HepG2 (cell line): ENCODE results near the gene ZBTB7C. TPM values are rescaled to one million over a fixed set of nuclear protein-coding genes. Genes with fewer than 3 reads are reported as not detected.

ENCODE experiments used
- ATAC-seq: fragments of 200-7000 bp; cut with Tn5 transposase; 3 replicates; pipeline ENCODE4 v1.9.1; 2020; ENCODE audit warnings: mild to moderate bottlenecking, moderate library complexity
- BruUV-seq: library from RNA; stranded (reverse); fragments of 400-500 nt; replicated peaks from 2 replicates; lab custom pipeline; 2021; lab: Mats Ljungman, UMichigan
- CTCF ChIA-PET: fragments of 300-600 bp; formaldehyde crosslinking; extraction: SDS; loops from one replicate; lab custom pipeline; 2021; ENCODE audit warnings: low total read pairs, inconsistent platforms, low intra/inter-chr PET ratio; lab: Yijun Ruan, JAX
- POLR2A ChIA-PET: fragments of 350-600 bp; sonication (Branson Sonifier 250); formaldehyde crosslinking; loops from one replicate; lab custom pipeline; 2020; ENCODE audit warnings: antibody characterized with exemption, inconsistent platforms; lab: Yijun Ruan, JAX
- DNase-seq: peaks from one replicate; pipeline ENCODE4 v3.0.0-alpha.2; 2015; ENCODE audit warnings: low spot score
- FAIRE-seq: peaks from 3 replicates; lab custom pipeline; 2011; peaks lifted over from hg19 to GRCh38; lab: Jason Lieb, UNC
- H2AFZ ChIP-seq: one replicate; pipeline ENCODE4 v1.6.1; 2011; ENCODE audit warnings: low read length, inconsistent platforms
- H3K27ac ChIP-seq: fragments of 300-600 bp; 3 replicates; pipeline ENCODE4 v1.8.0; 2011; ENCODE audit warnings: mixed run types, mild to moderate bottlenecking, mixed read lengths, low read length, inconsistent platforms; ENCODE audit not compliant: insufficient read depth; ENCODE audit errors: extremely low read length
- H3K27me3 ChIP-seq, 2 experiments: fragments of 200-600 bp in 1 of 2; 2 replicates in 1 of 2; 3 replicates in 1 of 2; pipeline versions ENCODE4 v1.6.0 to v1.8.0; 2011; ENCODE audit warnings: low read length in 2 of 2, mild to moderate bottlenecking in 2 of 2, moderate library complexity in 2 of 2, inconsistent platforms in 1 of 2; ENCODE audit not compliant: insufficient read depth in 2 of 2, control insufficient read depth in 1 of 2
- H3K36me3 ChIP-seq, 2 experiments: fragments of 200-600 bp in 1 of 2; replicated peaks in 1 of 2; 2 replicates in 1 of 2; 3 replicates in 1 of 2; pipeline versions ENCODE4 v1.5.1 to v1.8.0; 2011; ENCODE audit warnings: low read length in 2 of 2, inconsistent platforms in 1 of 2; ENCODE audit not compliant: insufficient read depth in 2 of 2, control insufficient read depth in 1 of 2
- H3K4me1 ChIP-seq: 2 replicates; pipeline ENCODE4 v1.5.1; 2012; ENCODE audit warnings: low read length, inconsistent platforms; ENCODE audit not compliant: insufficient read depth
- H3K4me2 ChIP-seq: 2 replicates; pipeline ENCODE4 v1.6.0; 2011; ENCODE audit warnings: low read depth, low read length, inconsistent platforms
- H3K4me3 ChIP-seq, 3 experiments: fragments of 200-600 bp in 1 of 3; sonication (generic), shearing (Covaris generic) in 1 of 3; replicated peaks in 1 of 3; 2 replicates each; pipeline ENCODE4 v1.5.1; 2011 to 2016; ENCODE audit warnings: low read length in 3 of 3, inconsistent platforms in 2 of 3, low read depth in 2 of 3, mild to moderate bottlenecking in 2 of 3, control low read depth in 1 of 3, mixed read lengths in 1 of 3; ENCODE audit not compliant: insufficient read depth in 1 of 3
- H3K79me2 ChIP-seq: one replicate; pipeline ENCODE4 v1.6.1; 2011; ENCODE audit warnings: low read length, inconsistent platforms; ENCODE audit not compliant: insufficient read depth
- H3K9ac ChIP-seq: 2 replicates; pipeline ENCODE4 v1.6.0; 2011; ENCODE audit warnings: mild to moderate bottlenecking, low read depth, low read length, inconsistent platforms; ENCODE audit not compliant: insufficient read depth
- H3K9me3 ChIP-seq: 2 replicates; pipeline ENCODE4 v1.5.1; 2012; ENCODE audit warnings: mild to moderate bottlenecking, low read length
- H4K20me1 ChIP-seq: 2 replicates; pipeline ENCODE4 v1.6.0; 2011; ENCODE audit warnings: inconsistent platforms, mild to moderate bottlenecking, low read length, moderate library complexity; ENCODE audit not compliant: insufficient read depth
- ESRRA ChIP-seq: sonication (generic); formaldehyde crosslinking; IDR thresholded peaks from 2 replicates; pipeline ENCODE4 v1.5.1; 2020; ENCODE audit warnings: mild to moderate bottlenecking, low read depth, missing genetic modification reagents
- ETV5 ChIP-seq: IDR thresholded peaks from 2 replicates; pipeline ENCODE4 v1.6.1; 2018; ENCODE audit warnings: missing biosample characterization, missing genetic modification reagents, inconsistent platforms, borderline replicate concordance
- HNF4G ChIP-seq, 2 experiments: sonication (generic) in 1 of 2; formaldehyde crosslinking in 1 of 2; IDR thresholded peaks; 2 replicates each; pipeline versions ENCODE4 v1.4.0 to v1.6.1; 2011 to 2020; ENCODE audit warnings: borderline replicate concordance in 2 of 2, low read depth in 2 of 2, mild to moderate bottlenecking in 2 of 2, low read length in 1 of 2, missing genetic modification reagents in 1 of 2, moderate library complexity in 1 of 2
- MAFG ChIP-seq: sonication (generic); formaldehyde crosslinking; IDR thresholded peaks from 2 replicates; pipeline ENCODE4 v1.5.1; 2020; ENCODE audit warnings: mild to moderate bottlenecking, missing genetic modification reagents
- MXD4 ChIP-seq: IDR thresholded peaks from 2 replicates; pipeline ENCODE4 v1.6.1; 2016; ENCODE audit warnings: mild to moderate bottlenecking, missing biosample characterization, missing genetic modification reagents
- PAWR ChIP-seq: sonication (generic); formaldehyde crosslinking; IDR thresholded peaks from 2 replicates; pipeline ENCODE4 v1.4.0; 2020; ENCODE audit warnings: missing genetic modification reagents, mild to moderate bottlenecking, borderline replicate concordance
- TOE1 ChIP-seq: sonication (generic); formaldehyde crosslinking; IDR thresholded peaks from 2 replicates; pipeline ENCODE4 v1.4.0; 2020; ENCODE audit warnings: mild to moderate bottlenecking, missing genetic modification reagents
- ZFP36L1 ChIP-seq: sonication (generic); formaldehyde crosslinking; IDR thresholded peaks from 2 replicates; pipeline ENCODE4 v1.8.0; 2022; ENCODE audit warnings: mild to moderate bottlenecking, missing genetic modification reagents, moderate library complexity
- ZNF180 ChIP-seq: sonication (generic); formaldehyde crosslinking; IDR thresholded peaks from 2 replicates; pipeline ENCODE4 v1.4.0; 2020; ENCODE audit warnings: low read depth, missing genetic modification reagents, borderline replicate concordance
- ZNF260 ChIP-seq: sonication (generic); formaldehyde crosslinking; IDR thresholded peaks from 2 replicates; pipeline ENCODE4 v1.4.0; 2020; ENCODE audit warnings: missing genetic modification reagents, low read depth, mild to moderate bottlenecking, borderline replicate concordance
- ZNF282 ChIP-seq: fragments of 450-650 bp; IDR thresholded peaks from 2 replicates; pipeline ENCODE4 v1.6.1; 2018; ENCODE audit not compliant: partially characterized antibody
- ZNF329 ChIP-seq: sonication (generic); formaldehyde crosslinking; IDR thresholded peaks from 2 replicates; pipeline ENCODE4 v1.9.0; 2021; ENCODE audit warnings: low read depth, mild to moderate bottlenecking, missing genetic modification reagents
- ZNF546 ChIP-seq: sonication (generic); formaldehyde crosslinking; conservative IDR thresholded peaks from 2 replicates; pipeline ENCODE4 v1.8.1; 2023; ENCODE audit warnings: mild to moderate bottlenecking, missing genetic modification reagents
- ZNF737 ChIP-seq: sonication (generic); formaldehyde crosslinking; IDR thresholded peaks from 2 replicates; pipeline ENCODE4 v1.5.0; 2020; ENCODE audit warnings: missing genetic modification reagents, mild to moderate bottlenecking, borderline replicate concordance
- WGBS: methylation state at CpG from one replicate; pipeline ENCODE4 v1.1.6; 2017; ENCODE audit warnings: low lambda C conversion rate; 5-methylcytosine and 5-hydroxymethylcytosine counted together
- in situ Hi-C: cut with HindIII; loops from 2 replicates; pipeline ENCODE4 v1.10.0; 2017; ENCODE audit warnings: low pct_unique_long_range_greater_than_20kb; ENCODE audit not compliant: extremely low pct_ligation_motif_present
- intact Hi-C: fragments of 100-400 bp; cut with micrococcal nuclease; formaldehyde crosslinking; loops from one replicate; pipeline ENCODE4 v1.10.0; 2022; ENCODE audit not compliant: unreplicated experiment
- polyA plus RNA-seq, 8 experiments: library from polyadenylated mRNA; depleted of rRNA in 3 of 8; stranded (reverse) in 7 of 8; unstranded in 1 of 8; fragments of >200 nt; fragmentation: Illumina TruSeq in 4 of 8; extraction: Trizol in 4 of 8; gene quantifications; 2 replicates each; pipeline versions ENCODE4 v1.2.1 to v1.2.3, GENCODE V29; 2011 to 2016; ENCODE audit warnings: low read depth in 4 of 8, missing spikeins in 1 of 8, mixed read lengths in 1 of 8; ENCODE audit not compliant: insufficient read depth in 1 of 8
- total RNA-seq, 5 experiments: library from RNA; depleted of rRNA; stranded (reverse); fragments of >200 nt; fragmentation: Illumina TruSeq; extraction: Trizol; gene quantifications; 2 replicates each; pipeline ENCODE4 v1.2.3, GENCODE V29; 2016; ENCODE audit warnings: low read depth in 1 of 5
- TF ChIP-seq, protein P1 (sequence below): sonication (generic); formaldehyde crosslinking; IDR thresholded peaks from 2 replicates; pipeline ENCODE4 v1.4.0; 2020; ENCODE audit warnings: missing genetic modification reagents, borderline replicate concordance

The ZBTB7C gene
- total and polyA plus RNA-seq, 2 of the 13 experiments (the other 11 are each of a cell fraction or from before 2014, with no cell fraction given), result 0.01 to 0.04 TPM

DNA sequence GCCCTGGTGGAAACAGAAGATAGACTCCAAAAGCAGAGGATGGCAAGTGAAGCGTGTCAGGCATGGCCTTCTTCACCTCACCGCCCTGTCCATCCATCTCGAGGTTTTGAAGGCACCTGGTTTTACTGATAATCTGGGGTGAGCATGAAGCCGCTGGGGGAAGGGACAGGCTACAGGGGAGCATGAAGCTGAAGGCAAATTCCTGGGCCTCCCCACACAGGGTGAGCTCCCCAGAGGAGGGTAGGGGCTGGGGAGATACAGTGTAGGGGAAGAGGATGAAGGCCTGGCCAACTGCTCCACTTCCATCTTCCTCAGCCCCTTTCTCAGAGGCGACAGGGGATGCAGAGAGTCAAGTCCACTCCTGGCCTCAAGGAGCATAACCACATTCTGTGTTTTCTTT, 250.5 kb downstream of the ZBTB7C start (continued):
- TF ChIP-seq HNF4G (IDR thresholded peaks at IDR 0.05; ENCODE audit: borderline replicate concordance, low read depth, low read length) (no peak), HNF4G (CRISPR knock-in tag; IDR thresholded peaks at IDR 0.05; ENCODE audit: borderline replicate concordance, low read depth) (no peak)

DNA sequence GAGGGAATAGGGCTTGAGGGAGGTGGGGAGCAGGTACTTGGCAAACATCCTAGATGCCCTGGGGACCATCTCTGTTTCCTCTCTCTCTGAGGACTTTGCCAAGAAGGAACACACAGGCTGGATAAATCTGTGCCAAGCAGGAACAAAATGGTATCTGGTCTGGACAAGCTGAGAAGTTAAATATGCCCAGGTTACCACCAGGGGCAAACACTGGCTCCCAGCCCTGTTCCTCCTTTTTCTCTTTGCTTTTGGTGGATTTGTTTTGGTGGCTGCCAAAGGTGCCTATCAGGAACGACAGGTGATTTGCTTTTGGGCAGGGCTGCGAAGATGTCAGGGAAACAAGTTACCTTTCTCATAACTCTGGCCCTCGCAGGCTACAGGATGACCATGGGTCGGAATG, 251.2 kb downstream of the ZBTB7C start:
- POLR2A ChIA-PET, result no interaction called here
- FAIRE-seq, result no peak
- Histone ChIP-seq H3K27me3 (peaks cover 0 to 10% of the 10 kb centered on the region in 2 experiments; a peak in 1 of 5 replicates), H2AFZ (no peak overlapping the region), H4K20me1 (no peaks in the 10 kb centered on the region), H3K4me1 (peaks cover 46% of the 10 kb centered on the region), H3K4me3 (no peak overlapping the region), H3K9ac (no peak overlapping the region), H3K79me2 (no peaks in the 10 kb centered on the region), H3K9me3 (no peaks in the 10 kb centered on the region), H3K27ac (no peak overlapping the region), H3K36me3 (no peaks in the 10 kb centered on the region), H3K4me2 (no peak overlapping the region)
- WGBS, result 21% methylated on average over 3 of the region's 4 CpGs
- no peak for ATAC-seq
- no peak for DNase-seq
- intact Hi-C loops, result no loop called here
- BruUV-seq, result no TSS peak
- in situ Hi-C loops, result no loop called here
- CTCF ChIA-PET, result no interaction called here
- TF ChIP-seq ESRRA (CRISPR knock-in tag) (no peak), ZNF282 (no peak), TOE1 (CRISPR knock-in tag) (no peak), ETV5 (CRISPR knock-in tag) (no peak), ZFP36L1 (CRISPR knock-in tag) (no peak), MAFG (CRISPR knock-in tag) (no peak), ZNF180 (CRISPR knock-in tag) (no peak), MXD4 (CRISPR knock-in tag) (no peak), ZNF546 (CRISPR knock-in tag) (no peak), ZNF737 (CRISPR knock-in tag) (no peak), ZNF329 (no peak), PAWR (CRISPR knock-in tag) (no peak), ZNF260 (no peak)
- TF ChIP-seq, protein P1, sequence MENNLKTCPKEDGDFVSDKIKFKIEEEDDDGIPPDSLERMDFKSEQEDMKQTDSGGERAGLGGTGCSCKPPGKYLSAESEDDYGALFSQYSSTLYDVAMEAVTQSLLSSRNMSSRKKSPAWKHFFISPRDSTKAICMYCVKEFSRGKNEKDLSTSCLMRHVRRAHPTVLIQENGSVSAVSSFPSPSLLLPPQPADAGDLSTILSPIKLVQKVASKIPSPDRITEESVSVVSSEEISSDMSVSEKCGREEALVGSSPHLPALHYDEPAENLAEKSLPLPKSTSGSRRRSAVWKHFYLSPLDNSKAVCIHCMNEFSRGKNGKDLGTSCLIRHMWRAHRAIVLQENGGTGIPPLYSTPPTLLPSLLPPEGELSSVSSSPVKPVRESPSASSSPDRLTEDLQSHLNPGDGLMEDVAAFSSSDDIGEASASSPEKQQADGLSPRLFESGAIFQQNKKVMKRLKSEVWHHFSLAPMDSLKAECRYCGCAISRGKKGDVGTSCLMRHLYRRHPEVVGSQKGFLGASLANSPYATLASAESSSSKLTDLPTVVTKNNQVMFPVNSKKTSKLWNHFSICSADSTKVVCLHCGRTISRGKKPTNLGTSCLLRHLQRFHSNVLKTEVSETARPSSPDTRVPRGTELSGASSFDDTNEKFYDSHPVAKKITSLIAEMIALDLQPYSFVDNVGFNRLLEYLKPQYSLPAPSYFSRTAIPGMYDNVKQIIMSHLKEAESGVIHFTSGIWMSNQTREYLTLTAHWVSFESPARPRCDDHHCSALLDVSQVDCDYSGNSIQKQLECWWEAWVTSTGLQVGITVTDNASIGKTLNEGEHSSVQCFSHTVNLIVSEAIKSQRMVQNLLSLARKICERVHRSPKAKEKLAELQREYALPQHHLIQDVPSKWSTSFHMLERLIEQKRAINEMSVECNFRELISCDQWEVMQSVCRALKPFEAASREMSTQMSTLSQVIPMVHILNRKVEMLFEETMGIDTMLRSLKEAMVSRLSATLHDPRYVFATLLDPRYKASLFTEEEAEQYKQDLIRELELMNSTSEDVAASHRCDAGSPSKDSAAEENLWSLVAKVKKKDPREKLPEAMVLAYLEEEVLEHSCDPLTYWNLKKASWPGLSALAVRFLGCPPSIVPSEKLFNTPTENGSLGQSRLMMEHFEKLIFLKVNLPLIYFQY (CRISPR knock-in tag), result no peak
